PC-3 (cell line): ENCODE results near the gene KRTAP9-3. TPM values are rescaled to one million over a fixed set of nuclear protein-coding genes. Genes with fewer than 3 reads are reported as not detected.
"Not testable (repeated sequence)": the region's sequence is repeated elsewhere in the genome, so short reads cannot be mapped to it uniquely, and the experiment has no call there.

Experiments
- ATAC-seq: fragments of 200-7000 bp; cut with Tn5 transposase; 2 replicates; pipeline ENCODE4 v1.9.1; 2020; ENCODE audit warnings: mild to moderate bottlenecking, moderate library complexity
- BruUV-seq: library from RNA; stranded (reverse); fragments of 400-500 nt; replicated peaks from 2 replicates; lab custom pipeline; 2021; lab: Mats Ljungman, UMichigan
- CTCF ChIA-PET: fragments of 300-600 bp; sonication (Branson Sonifier 250); formaldehyde crosslinking; loops from one replicate; lab custom pipeline; 2022; ENCODE audit warnings: antibody characterized with exemption; lab: Charles Lee
- POLR2A ChIA-PET: fragments of 300-600 bp; sonication (Branson Sonifier 250); formaldehyde crosslinking; loops from one replicate; lab custom pipeline; 2022; ENCODE audit warnings: antibody characterized with exemption; ENCODE audit not compliant: unreplicated experiment; lab: Charles Lee
- DNase-seq: peaks from one replicate; pipeline ENCODE4 v3.0.0-alpha.2; 2015
- H2AFZ ChIP-seq: fragments of 300-600 bp; sonication (generic); 2 replicates; pipeline ENCODE4 v1.6.0; 2016; ENCODE audit warnings: antibody characterized with exemption, low read length
- H3F3A ChIP-seq: fragments of 300-600 bp; sonication (generic); one replicate; pipeline ENCODE4 v1.6.0; 2017; ENCODE audit warnings: antibody characterized with exemption, low read length, control low read depth, mild to moderate bottlenecking; ENCODE audit not compliant: unreplicated experiment
- H3K27ac ChIP-seq: fragments of 300-600 bp; sonication (generic); 2 replicates; pipeline ENCODE4 v1.5.1; 2016; ENCODE audit warnings: mild to moderate bottlenecking, low read length
- H3K27me3 ChIP-seq: fragments of 300-600 bp; sonication (generic); 2 replicates; pipeline ENCODE4 v1.6.1; 2016; ENCODE audit warnings: low read length, mixed read lengths
- H3K36me3 ChIP-seq: fragments of 300-600 bp; sonication (generic); 2 replicates; pipeline ENCODE4 v1.6.1; 2016; ENCODE audit warnings: low read depth, mixed run types, low read length, mixed read lengths
- H3K4me1 ChIP-seq: fragments of 300-600 bp; sonication (generic); 2 replicates; pipeline ENCODE4 v1.5.1; 2016; ENCODE audit warnings: low read length; ENCODE audit not compliant: insufficient read depth
- H3K4me2 ChIP-seq: fragments of 300-600 bp; sonication (generic); 2 replicates; pipeline ENCODE4 v1.6.0; 2016; ENCODE audit warnings: low read length
- H3K4me3 ChIP-seq: fragments of 300-600 bp; sonication (generic); 2 replicates; pipeline ENCODE4 v1.5.1; 2016; ENCODE audit warnings: mild to moderate bottlenecking, low read length, mixed read lengths
- H3K79me2 ChIP-seq: fragments of 300-600 bp; sonication (generic); 2 replicates; pipeline ENCODE4 v1.6.1; 2017; ENCODE audit warnings: low read length, mixed read lengths
- H3K9ac ChIP-seq: fragments of 300-600 bp; sonication (generic); 2 replicates; pipeline ENCODE4 v1.6.0; 2016; ENCODE audit warnings: mild to moderate bottlenecking, low read length
- H3K9me2 ChIP-seq: fragments of 300-600 bp; sonication (generic); replicated peaks from 2 replicates; pipeline ENCODE4 v1.6.1; 2016; ENCODE audit warnings: mixed run types, low read length, mixed read lengths
- H3K9me3 ChIP-seq: fragments of 300-600 bp; sonication (generic); 2 replicates; pipeline ENCODE4 v1.6.1; 2016; ENCODE audit warnings: low read length, mixed read lengths
- H4K20me1 ChIP-seq: fragments of 300-600 bp; sonication (generic); 2 replicates; pipeline ENCODE4 v1.6.1; 2016; ENCODE audit warnings: low read length, mixed read lengths
- EZH2 ChIP-seq: fragments of 300-600 bp; sonication (generic); IDR thresholded peaks from one replicate; pipeline ENCODE4 v1.6.1; 2017; ENCODE audit warnings: antibody characterized with exemption, mild to moderate bottlenecking, low read length; ENCODE audit not compliant: unreplicated experiment
- EZH2phosphoT487 ChIP-seq: fragments of 300-600 bp; sonication (generic); IDR thresholded peaks from 2 replicates; pipeline ENCODE4 v1.6.1; 2018; ENCODE audit warnings: mild to moderate bottlenecking, antibody characterized with exemption, low read length, borderline replicate concordance
- intact Hi-C: fragments of 100-400 bp; cut with micrococcal nuclease; formaldehyde crosslinking; loops from 2 replicates; pipeline ENCODE4 v1.9.0; 2023
- total RNA-seq: library from RNA; depleted of rRNA; stranded (reverse); fragments of >200 nt; gene quantifications from 2 replicates; pipeline ENCODE4 v1.2.3, GENCODE V29; 2014
- TF ChIP-seq, protein P1 (sequence below): fragments of 300-600 bp; sonication (generic); conservative IDR thresholded peaks from 2 replicates; pipeline ENCODE4 v1.5.1; 2017; ENCODE audit warnings: antibody characterized with exemption, low read depth, mild to moderate bottlenecking, low read length

The KRTAP9-3 gene
- total RNA-seq, 1 experiment from 2014 or later, result not detected

DNA sequence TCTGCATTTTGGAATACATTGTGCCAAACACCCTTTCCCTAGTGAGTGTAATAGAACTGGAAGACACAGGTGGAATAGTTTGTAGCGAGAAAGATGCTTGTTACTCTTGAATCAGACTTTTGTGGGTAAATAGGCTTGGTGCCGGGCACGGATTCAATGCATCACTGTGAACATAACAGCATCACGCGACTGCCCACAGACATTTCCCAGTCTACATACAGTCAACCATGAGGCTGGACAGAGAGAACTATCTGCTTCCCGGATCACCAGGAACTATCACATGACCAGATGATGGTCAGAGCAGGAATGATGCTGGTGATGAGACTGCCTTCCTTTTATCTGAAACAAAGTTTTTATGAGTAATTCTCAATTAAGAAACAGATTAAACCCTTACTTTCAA, 6.2 kb upstream of the KRTAP9-3 start:
- Histone ChIP-seq H3K4me1 (peaks cover 7% of the 10 kb centered on the region; the same call in 1 of the 2 replicates), H2AFZ (no peak overlapping the region), H3K79me2 (no peaks in the 10 kb centered on the region), H3K27me3 (no peaks in the 10 kb centered on the region), H3K27ac (no peak overlapping the region), H3K9ac (no peak overlapping the region), H3K4me3 (no peak overlapping the region), H3K36me3 (no peaks in the 10 kb centered on the region), H3K9me2 (no peaks in the 10 kb centered on the region), H4K20me1 (no peaks in the 10 kb centered on the region), H3K9me3 (no peaks in the 10 kb centered on the region), H3K4me2 (no peak overlapping the region), H3F3A (no peaks in the 10 kb centered on the region)
- CTCF ChIA-PET, result no interaction called here
- no TSS peak for BruUV-seq
- intact Hi-C loops, result no loop called here
- no peak for DNase-seq
- POLR2A ChIA-PET, result no interaction called here
- ATAC-seq, result no peak
- TF ChIP-seq EZH2phosphoT487 (no peak), EZH2 (no peak)
- TF ChIP-seq, protein P1, sequence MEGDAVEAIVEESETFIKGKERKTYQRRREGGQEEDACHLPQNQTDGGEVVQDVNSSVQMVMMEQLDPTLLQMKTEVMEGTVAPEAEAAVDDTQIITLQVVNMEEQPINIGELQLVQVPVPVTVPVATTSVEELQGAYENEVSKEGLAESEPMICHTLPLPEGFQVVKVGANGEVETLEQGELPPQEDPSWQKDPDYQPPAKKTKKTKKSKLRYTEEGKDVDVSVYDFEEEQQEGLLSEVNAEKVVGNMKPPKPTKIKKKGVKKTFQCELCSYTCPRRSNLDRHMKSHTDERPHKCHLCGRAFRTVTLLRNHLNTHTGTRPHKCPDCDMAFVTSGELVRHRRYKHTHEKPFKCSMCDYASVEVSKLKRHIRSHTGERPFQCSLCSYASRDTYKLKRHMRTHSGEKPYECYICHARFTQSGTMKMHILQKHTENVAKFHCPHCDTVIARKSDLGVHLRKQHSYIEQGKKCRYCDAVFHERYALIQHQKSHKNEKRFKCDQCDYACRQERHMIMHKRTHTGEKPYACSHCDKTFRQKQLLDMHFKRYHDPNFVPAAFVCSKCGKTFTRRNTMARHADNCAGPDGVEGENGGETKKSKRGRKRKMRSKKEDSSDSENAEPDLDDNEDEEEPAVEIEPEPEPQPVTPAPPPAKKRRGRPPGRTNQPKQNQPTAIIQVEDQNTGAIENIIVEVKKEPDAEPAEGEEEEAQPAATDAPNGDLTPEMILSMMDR, result no peak

GRCh38 chr17:41226598-41227095, 5.6 kb upstream of the KRTAP9-3 start, which contains the start of gene KRTAP9-2:
TSS of gene KRTAP9-2 (plus strand) at chr17:41226648. CDS start at chr17:41226655, 7 bp downstream.
- H3K4me3 ChIP-seq, H3K9ac ChIP-seq, BruUV-seq, ATAC-seq, H3K4me1 ChIP-seq, CTCF ChIA-PET, H3K9me3 ChIP-seq, POLR2A ChIA-PET, H3K36me3 ChIP-seq, H3K27ac ChIP-seq, H3F3A ChIP-seq, intact Hi-C loops, H3K27me3 ChIP-seq, DNase-seq, H2AFZ ChIP-seq, H3K79me2 ChIP-seq, H3K9me2 ChIP-seq, H3K4me2 ChIP-seq, H4K20me1 ChIP-seq: not testable (repeated sequence)

GRCh38 chr17:41230094-41230493, 2.2 kb upstream of the KRTAP9-3 start:
- intact Hi-C loops, result no loop called here

More at GRCh38 chr17:41230094-41230493, 2.2 kb upstream of the KRTAP9-3 start:
- Histone ChIP-seq H3K36me3 (no peaks in the 10 kb centered on the region), H3K27me3 (no peaks in the 10 kb centered on the region), H3K9ac (no peak overlapping the region), H3K4me3 (no peak overlapping the region), H4K20me1 (no peaks in the 10 kb centered on the region), H3K79me2 (no peaks in the 10 kb centered on the region), H3F3A (no peaks in the 10 kb centered on the region), H3K27ac (no peak overlapping the region), H3K9me3 (no peaks in the 10 kb centered on the region), H3K9me2 (no peaks in the 10 kb centered on the region), H2AFZ (no peak overlapping the region), H3K4me1 (no peaks in the 10 kb centered on the region), H3K4me2 (no peak overlapping the region)
- DNase-seq (no peak), ATAC-seq (no peak)
- BruUV-seq, result no TSS peak
- TF ChIP-seq, protein P1, result no peak
- POLR2A ChIA-PET, result no interaction called here
- CTCF ChIA-PET, result no interaction called here
